Kidney (tissue), 14 donors: Measurements from ENCODE around the gene WDR49. TPM values are rescaled to one million over a fixed set of nuclear protein-coding genes. Genes with fewer than 3 reads are reported as not detected.

Source experiments
- DNase-seq, 5 donors: peaks; one replicate each; pipeline ENCODE4 v3.0.0-alpha.2; 2013 to 2020
- FAIRE-seq: peaks from 2 replicates; lab custom pipeline; 2012; peaks lifted over from hg19 to GRCh38; lab: Jason Lieb, UNC
- H3K27ac ChIP-seq, 2 donors: one replicate each; pipeline ENCODE4 v1.7.0; 2013; ENCODE audit warnings: low read depth in 2 of 2, low read length in 2 of 2, inconsistent platforms in 1 of 2
- H3K27me3 ChIP-seq: one replicate; pipeline ENCODE4 v1.7.1; 2013; ENCODE audit warnings: low read length, inconsistent platforms; ENCODE audit not compliant: control insufficient read depth, insufficient read depth
- H3K36me3 ChIP-seq, 3 donors: one replicate each; pipeline versions ENCODE4 v1.7.0 to v1.7.1; 2013; ENCODE audit warnings: low read length in 3 of 3, control low read depth in 1 of 3, inconsistent platforms in 1 of 3; ENCODE audit not compliant: insufficient read depth in 3 of 3, control insufficient read depth in 2 of 3
- H3K4me1 ChIP-seq, 3 donors: one replicate each; pipeline versions ENCODE4 v1.7.0 to v1.7.1; 2013; ENCODE audit warnings: low read length in 3 of 3, inconsistent platforms in 1 of 3, low read depth in 1 of 3; ENCODE audit not compliant: control insufficient read depth in 2 of 3, insufficient read depth in 2 of 3
- H3K4me3 ChIP-seq, 3 donors: one replicate each; pipeline versions ENCODE4 v1.7.0 to v1.8.1; 2013; ENCODE audit warnings: low read length in 3 of 3, control low read depth in 1 of 3, inconsistent platforms in 1 of 3
- H3K9ac ChIP-seq, 3 donors: one replicate each; pipeline versions ENCODE4 v1.7.0 to v1.7.1; 2013; ENCODE audit warnings: low read length in 3 of 3, control low read depth in 1 of 3, inconsistent platforms in 1 of 3
- H3K9me3 ChIP-seq, 3 donors: one replicate each; pipeline versions ENCODE4 v1.7.0 to v1.7.1; 2013; ENCODE audit warnings: low read length in 3 of 3, control low read depth in 1 of 3, inconsistent platforms in 1 of 3; ENCODE audit not compliant: control insufficient read depth in 2 of 3, insufficient read depth in 1 of 3
- CTCF ChIP-seq: IDR thresholded peaks from 3 replicates; pipeline ENCODE4 v1.5.1; 2012; ENCODE audit warnings: mild to moderate bottlenecking, moderate library complexity, borderline replicate concordance; ENCODE audit not compliant: insufficient read depth; ENCODE audit errors: extremely low read depth
- intact Hi-C: fragments of 100-400 bp; cut with DNase I; formaldehyde crosslinking; loops from one replicate; pipeline ENCODE4 v1.11.1; 2022
- polyA plus RNA-seq: library from polyadenylated mRNA; stranded (reverse); fragments of 350-450 nt; fragmentation: Illumina TruSeq; extraction: RNeasy Lipid Tissue Mini Kit (QIAGEN cat#74804); gene quantifications from one replicate; pipeline ENCODE4 v1.2.3, GENCODE V29; 2014; ENCODE audit warnings: low read depth, low replicate concordance; ENCODE audit not compliant: insufficient read depth
- total RNA-seq: library from RNA; stranded (reverse); fragmentation: NEBNext Ultra II Directional; extraction: Animal tissue kit (Norgen Biotek cat#: 25700); gene quantifications from one replicate; pipeline ENCODE4 v1.2.1, GENCODE V29; 2021
- donor health status: control.
- donor health status: control.
- donor health status: control.
- donor health status: control.
- donor health status: control.
- donor health status: DM: yes; HTN: yes; CAD: no.
- donor health status: Normal renal cell carcinoma (clear cell type).

The WDR49 gene
- total and polyA plus RNA-seq, 2 donors from 2014 or later: 0.43 to 1.0 TPM

DNA sequence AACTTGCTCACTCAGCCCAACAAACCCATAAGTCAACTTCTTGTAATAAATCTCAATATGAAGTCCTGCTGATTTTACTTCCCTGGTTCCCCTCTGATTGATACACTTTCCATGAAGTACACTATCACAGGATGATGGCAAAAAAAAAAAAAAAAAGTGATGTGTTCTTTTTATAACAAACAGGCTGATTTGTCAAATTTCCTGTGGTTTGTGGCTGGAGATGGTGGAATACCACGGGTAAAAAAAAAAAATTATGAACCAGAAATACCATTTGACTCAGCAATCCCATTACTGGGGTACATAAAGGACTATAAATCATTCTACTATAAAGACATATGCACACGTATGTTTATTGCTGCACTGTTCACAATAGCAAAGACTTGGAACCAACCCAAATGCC is 169.2 kb downstream of the WDR49 start:
- Histone ChIP-seq H3K9me3 (no peaks in the 10 kb centered on the region), H3K9ac (no peak overlapping the region), H3K27me3 (no peaks in the 10 kb centered on the region), H3K4me3 (no peak overlapping the region), H3K27ac (no peak overlapping the region), H3K4me1 (no peaks in the 10 kb centered on the region), H3K36me3 (no peaks in the 10 kb centered on the region)
- FAIRE-seq (no peak), DNase-seq (no peak)
- no peak for TF ChIP-seq CTCF
- intact Hi-C loops: no loop called here

DNA sequence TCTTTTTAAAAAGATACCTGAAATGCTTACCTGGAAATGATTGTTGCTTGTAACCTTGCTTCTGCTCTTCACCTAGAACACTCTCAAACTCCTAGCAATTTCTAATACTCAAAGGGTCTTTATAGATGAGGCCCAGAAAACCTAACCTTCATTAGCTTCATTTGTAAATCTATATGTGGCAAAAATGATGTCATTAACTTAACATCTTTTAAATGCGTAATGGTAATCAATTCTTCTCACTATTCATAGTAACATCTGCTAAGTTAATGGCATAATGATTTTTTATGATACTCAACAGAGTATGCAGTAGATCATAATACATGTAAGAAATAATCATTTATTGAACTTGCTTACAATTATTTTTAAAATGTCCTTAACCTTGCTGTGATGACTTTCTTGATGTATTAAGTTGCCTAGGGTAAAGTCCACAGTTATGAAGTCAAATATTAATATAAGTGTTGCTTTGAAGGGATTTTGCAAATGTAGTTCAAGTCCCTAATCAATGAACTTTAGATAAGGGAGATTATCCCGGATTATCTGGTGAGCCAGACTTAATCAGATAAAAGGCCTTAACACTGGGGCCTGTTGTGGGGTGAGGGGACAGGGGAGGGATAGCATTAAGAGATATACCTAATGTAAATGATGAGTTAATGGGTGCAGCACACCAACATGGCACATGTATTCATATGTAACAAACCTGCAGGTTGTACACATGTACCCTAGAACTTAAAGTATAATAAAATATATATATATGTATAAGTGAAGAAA is 169.8 kb downstream of the WDR49 start:
- Histone ChIP-seq H3K4me1 (no peaks in the 10 kb centered on the region), H3K4me3 (no peak overlapping the region), H3K9ac (no peak overlapping the region), H3K27ac (no peak overlapping the region), H3K36me3 (no peaks in the 10 kb centered on the region), H3K27me3 (no peaks in the 10 kb centered on the region), H3K9me3 (no peaks in the 10 kb centered on the region)
- no peak for DNase-seq
- intact Hi-C loops: no loop called here
- TF ChIP-seq CTCF: no peak
- FAIRE-seq: no peak

- H3K9ac ChIP-seq: no peak overlapping the region
- intact Hi-C loops: no loop called here
- no peak overlapping the region for H3K4me3 ChIP-seq
- no peaks in the 10 kb centered on the region for H3K4me1 ChIP-seq
- no peak for TF ChIP-seq CTCF
- H3K27ac ChIP-seq: no peak overlapping the region
- no peak for DNase-seq
- no peak for FAIRE-seq
- no peaks in the 10 kb centered on the region for H3K9me3 ChIP-seq
- H3K36me3 ChIP-seq: no peaks in the 10 kb centered on the region
- H3K27me3 ChIP-seq: no peaks in the 10 kb centered on the region
These were observed 172.6 kb downstream of the WDR49 start for GRCh38 chr3:167481164-167481563.

DNA sequence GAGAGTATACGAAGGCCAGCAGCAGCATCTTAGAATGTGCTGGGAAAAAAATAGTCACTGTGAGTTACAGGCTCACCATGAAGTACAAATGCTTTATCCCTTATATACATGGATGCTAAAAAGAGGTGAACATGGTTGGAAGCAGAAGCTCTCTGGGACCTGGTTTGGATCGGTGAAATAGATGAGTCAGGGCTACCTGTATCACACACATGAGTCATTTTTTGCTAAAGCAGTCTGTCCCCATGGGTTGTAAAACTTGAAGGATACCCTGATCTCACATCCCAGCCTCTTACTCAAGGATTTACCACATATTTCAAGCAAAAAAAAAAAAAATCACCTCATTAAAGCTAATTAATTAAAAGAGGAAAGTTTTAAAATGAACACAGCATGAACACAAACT is 173.0 kb downstream of the WDR49 start:
- no peak overlapping the region for H3K9ac ChIP-seq
- H3K27me3 ChIP-seq: no peaks in the 10 kb centered on the region
- H3K4me3 ChIP-seq: no peak overlapping the region
- H3K9me3 ChIP-seq: no peaks in the 10 kb centered on the region
- FAIRE-seq: no peak
- H3K27ac ChIP-seq: no peak overlapping the region
- no peak for DNase-seq
- intact Hi-C loops: no loop called here
- no peaks in the 10 kb centered on the region for H3K36me3 ChIP-seq
- TF ChIP-seq CTCF: no peak
- no peaks in the 10 kb centered on the region for H3K4me1 ChIP-seq
